ENCODE data around the gene ATP6V0B.

DNA sequence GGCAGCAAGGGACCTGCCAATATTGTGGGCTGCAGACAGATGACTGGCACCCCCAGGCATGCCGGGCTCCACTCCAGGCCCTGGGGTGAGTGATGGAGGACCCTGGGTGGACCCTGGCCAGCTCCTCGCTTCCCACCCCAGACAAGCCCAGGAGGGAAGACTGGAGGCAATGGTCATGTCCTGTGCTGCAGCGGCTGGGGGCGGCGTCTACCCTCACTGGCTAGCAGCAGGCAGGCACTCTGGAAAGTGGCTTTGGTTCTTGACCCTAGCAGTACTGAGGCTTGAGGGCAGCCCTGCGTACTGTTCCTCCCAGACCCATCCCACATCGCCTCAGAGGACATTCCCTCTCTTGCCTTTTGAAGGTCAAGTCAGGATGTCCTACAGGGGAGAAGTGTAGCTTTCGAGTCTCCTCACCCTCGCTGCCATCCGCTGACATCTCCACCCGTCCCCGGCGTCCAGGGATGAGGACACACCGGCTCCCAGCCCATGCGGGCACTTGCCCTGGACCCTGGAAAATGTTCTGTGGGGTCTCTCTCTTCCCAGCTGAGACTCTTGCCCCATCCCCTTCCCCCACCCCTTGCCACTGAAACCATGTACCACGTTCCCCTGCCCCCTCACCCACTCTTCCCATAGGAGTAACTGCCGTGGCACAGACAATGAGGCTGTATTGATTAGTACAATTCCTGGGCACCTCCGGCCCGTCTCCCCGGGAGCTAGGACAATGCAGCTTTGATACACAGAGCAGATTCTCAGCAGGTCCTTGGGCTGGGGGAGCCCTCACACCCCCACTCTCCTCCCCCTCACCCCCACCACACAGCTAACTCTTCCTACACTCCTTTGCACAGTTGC is 41.5 kb downstream of the ATP6V0B start:
- TF ChIP-seq, protein P1, sequence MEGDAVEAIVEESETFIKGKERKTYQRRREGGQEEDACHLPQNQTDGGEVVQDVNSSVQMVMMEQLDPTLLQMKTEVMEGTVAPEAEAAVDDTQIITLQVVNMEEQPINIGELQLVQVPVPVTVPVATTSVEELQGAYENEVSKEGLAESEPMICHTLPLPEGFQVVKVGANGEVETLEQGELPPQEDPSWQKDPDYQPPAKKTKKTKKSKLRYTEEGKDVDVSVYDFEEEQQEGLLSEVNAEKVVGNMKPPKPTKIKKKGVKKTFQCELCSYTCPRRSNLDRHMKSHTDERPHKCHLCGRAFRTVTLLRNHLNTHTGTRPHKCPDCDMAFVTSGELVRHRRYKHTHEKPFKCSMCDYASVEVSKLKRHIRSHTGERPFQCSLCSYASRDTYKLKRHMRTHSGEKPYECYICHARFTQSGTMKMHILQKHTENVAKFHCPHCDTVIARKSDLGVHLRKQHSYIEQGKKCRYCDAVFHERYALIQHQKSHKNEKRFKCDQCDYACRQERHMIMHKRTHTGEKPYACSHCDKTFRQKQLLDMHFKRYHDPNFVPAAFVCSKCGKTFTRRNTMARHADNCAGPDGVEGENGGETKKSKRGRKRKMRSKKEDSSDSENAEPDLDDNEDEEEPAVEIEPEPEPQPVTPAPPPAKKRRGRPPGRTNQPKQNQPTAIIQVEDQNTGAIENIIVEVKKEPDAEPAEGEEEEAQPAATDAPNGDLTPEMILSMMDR (IDR thresholded peaks at IDR 0.05): no peak
- TF ChIP-seq POLR2A (IDR thresholded peaks at IDR 0.05): no peak
